Loucy (cell line): ENCODE results near the gene RPS6KA5.

Experiments used
- H2AFZ ChIP-seq: fragments of 200-600 bp; sonication (generic); 2 replicates; pipeline ENCODE4 v1.6.0; 2016; ENCODE audit warnings: antibody characterized with exemption, mild to moderate bottlenecking, low read length, moderate library complexity
- H3F3A ChIP-seq: fragments of 200-600 bp; 2 replicates; pipeline ENCODE4 v1.6.0; 2016; ENCODE audit warnings: antibody characterized with exemption, low read depth, mild to moderate bottlenecking
- H3K27me3 ChIP-seq: fragments of 200-600 bp; sonication (generic); 2 replicates; pipeline ENCODE4 v1.6.1; 2014; ENCODE audit warnings: low read length, mild to moderate bottlenecking; ENCODE audit not compliant: insufficient read depth, poor library complexity, severe bottlenecking
- H3K36me3 ChIP-seq: fragments of 200-600 bp; sonication (generic); 2 replicates; pipeline ENCODE4 v1.6.1; 2016; ENCODE audit warnings: low read length; ENCODE audit not compliant: insufficient read depth
- H3K4me1 ChIP-seq: fragments of 200-600 bp; sonication (generic); 2 replicates; pipeline ENCODE4 v1.5.1; 2014; ENCODE audit warnings: low read length, mild to moderate bottlenecking; ENCODE audit not compliant: insufficient read depth, poor library complexity, severe bottlenecking
- H3K4me2 ChIP-seq: fragments of 200-600 bp; sonication (generic); 2 replicates; pipeline ENCODE4 v1.6.0; 2014; ENCODE audit warnings: antibody characterized with exemption, low read length, low read depth, mild to moderate bottlenecking; ENCODE audit not compliant: poor library complexity, severe bottlenecking
- H3K4me3 ChIP-seq: fragments of 200-600 bp; sonication (generic); 2 replicates; pipeline ENCODE4 v1.5.1; 2014; ENCODE audit warnings: low read length, mild to moderate bottlenecking, mixed read lengths; ENCODE audit not compliant: poor library complexity, severe bottlenecking
- H3K79me2 ChIP-seq: fragments of 200-600 bp; sonication (generic); 2 replicates; pipeline ENCODE4 v1.6.1; 2014; ENCODE audit warnings: low read length; ENCODE audit not compliant: insufficient read depth
- H3K9ac ChIP-seq: fragments of 200-600 bp; sonication (generic); 2 replicates; pipeline ENCODE4 v1.6.0; 2014; ENCODE audit warnings: mild to moderate bottlenecking, low read depth, low read length, moderate library complexity; ENCODE audit not compliant: poor library complexity, severe bottlenecking
- H3K9me2 ChIP-seq: fragments of 200-600 bp; sonication (generic); replicated peaks from 2 replicates; pipeline ENCODE4 v1.6.1; 2016; ENCODE audit warnings: low read depth, low read length, mixed read lengths
- H3K9me3 ChIP-seq: fragments of 200-600 bp; sonication (generic); 2 replicates; pipeline ENCODE4 v1.6.1; 2014; ENCODE audit warnings: mild to moderate bottlenecking, antibody characterized with exemption, low read length, low read depth; ENCODE audit not compliant: insufficient read depth
- H4K20me1 ChIP-seq: fragments of 200-600 bp; sonication (generic); 2 replicates; pipeline ENCODE4 v1.6.0; 2014; ENCODE audit warnings: antibody characterized with exemption, low read length, mild to moderate bottlenecking; ENCODE audit not compliant: insufficient read depth, poor library complexity, severe bottlenecking
- EZH2phosphoT487 ChIP-seq: fragments of 200-600 bp; IDR thresholded peaks from 2 replicates; pipeline ENCODE4 v1.6.1; 2018; ENCODE audit warnings: antibody characterized with exemption, mild to moderate bottlenecking, moderate library complexity, borderline replicate concordance
- TF ChIP-seq, protein P1 (sequence below): fragments of 200-600 bp; sonication (generic); conservative IDR thresholded peaks from 2 replicates; pipeline ENCODE4 v1.5.1; 2014; ENCODE audit warnings: mild to moderate bottlenecking, antibody characterized with exemption, low read length

RPS6KA5 gene

DNA sequence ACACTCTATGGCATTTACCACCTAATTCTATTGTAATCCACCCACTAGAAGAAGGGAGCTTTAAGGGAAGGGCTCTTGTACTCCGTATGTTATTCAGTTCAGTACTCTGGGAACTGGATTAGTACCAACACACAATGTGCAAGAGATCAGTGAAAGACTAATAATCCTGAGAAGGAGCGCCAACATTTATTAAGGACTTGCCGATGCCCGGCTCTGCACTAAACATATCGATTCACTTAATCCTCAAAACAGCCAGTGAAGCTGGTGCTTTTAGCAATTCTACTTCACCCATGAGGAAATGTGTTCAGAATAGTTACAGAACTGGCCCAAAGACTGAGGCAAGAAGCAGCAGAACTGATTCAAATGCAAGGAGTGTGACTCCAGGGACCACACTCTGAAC is 80.9 kb downstream of the RPS6KA5 start:
- Histone ChIP-seq H3K4me2 (no peak overlapping the region), H3K4me3 (no peak overlapping the region), H3K79me2 (0 out of 2 replicates have a peak, but pooled peaks cover 8% of the 10 kb centered on the region), H4K20me1 (no peaks in the 10 kb centered on the region), H3K9me2 (no peaks in the 10 kb centered on the region), H3F3A (no peaks in the 10 kb centered on the region), H3K36me3 (peaks cover 30% of the 10 kb centered on the region; the same call in 1 of the 2 replicates), H3K9ac (no peak overlapping the region), H3K4me1 (no peaks in the 10 kb centered on the region), H2AFZ (no peak overlapping the region), H3K27me3 (no peaks in the 10 kb centered on the region), H3K9me3 (no peaks in the 10 kb centered on the region)
- TF ChIP-seq EZH2phosphoT487: no peak
- TF ChIP-seq, protein P1, sequence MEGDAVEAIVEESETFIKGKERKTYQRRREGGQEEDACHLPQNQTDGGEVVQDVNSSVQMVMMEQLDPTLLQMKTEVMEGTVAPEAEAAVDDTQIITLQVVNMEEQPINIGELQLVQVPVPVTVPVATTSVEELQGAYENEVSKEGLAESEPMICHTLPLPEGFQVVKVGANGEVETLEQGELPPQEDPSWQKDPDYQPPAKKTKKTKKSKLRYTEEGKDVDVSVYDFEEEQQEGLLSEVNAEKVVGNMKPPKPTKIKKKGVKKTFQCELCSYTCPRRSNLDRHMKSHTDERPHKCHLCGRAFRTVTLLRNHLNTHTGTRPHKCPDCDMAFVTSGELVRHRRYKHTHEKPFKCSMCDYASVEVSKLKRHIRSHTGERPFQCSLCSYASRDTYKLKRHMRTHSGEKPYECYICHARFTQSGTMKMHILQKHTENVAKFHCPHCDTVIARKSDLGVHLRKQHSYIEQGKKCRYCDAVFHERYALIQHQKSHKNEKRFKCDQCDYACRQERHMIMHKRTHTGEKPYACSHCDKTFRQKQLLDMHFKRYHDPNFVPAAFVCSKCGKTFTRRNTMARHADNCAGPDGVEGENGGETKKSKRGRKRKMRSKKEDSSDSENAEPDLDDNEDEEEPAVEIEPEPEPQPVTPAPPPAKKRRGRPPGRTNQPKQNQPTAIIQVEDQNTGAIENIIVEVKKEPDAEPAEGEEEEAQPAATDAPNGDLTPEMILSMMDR: no peak

DNA sequence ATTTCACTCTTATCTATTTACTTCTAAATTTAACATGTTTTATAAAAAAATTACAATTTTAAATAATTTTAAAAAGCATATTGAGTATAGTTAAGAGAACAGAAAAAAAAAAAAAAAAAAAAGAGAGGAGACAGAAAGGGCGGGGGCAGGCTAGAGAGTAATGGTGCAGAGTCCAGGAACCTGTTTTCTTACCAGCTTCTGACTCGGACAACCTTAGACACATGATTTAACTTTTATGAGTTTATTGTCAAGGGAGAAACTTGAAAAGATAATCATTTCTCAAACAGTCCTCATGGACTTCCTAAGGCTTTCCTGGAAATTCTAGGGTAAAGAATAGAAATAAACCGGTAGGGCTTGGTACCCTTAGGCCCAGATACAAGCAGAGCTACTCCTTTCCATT is 84.3 kb downstream of the RPS6KA5 start:
- Histone ChIP-seq H3K4me1 (no peaks in the 10 kb centered on the region), H3K9me2 (no peaks in the 10 kb centered on the region), H3F3A (no peaks in the 10 kb centered on the region), H3K27me3 (no peaks in the 10 kb centered on the region), H3K4me3 (no peak overlapping the region), H3K9me3 (no peaks in the 10 kb centered on the region), H3K4me2 (no peak overlapping the region), H2AFZ (no peak overlapping the region), H3K9ac (no peak overlapping the region), H3K36me3 (peaks cover 31% of the 10 kb centered on the region; the same call in 1 of the 2 replicates), H3K79me2 (peaks cover 13% of the 10 kb centered on the region; the same call in 1 of the 2 replicates), H4K20me1 (no peaks in the 10 kb centered on the region)
- TF ChIP-seq, protein P1: no peak
- TF ChIP-seq EZH2phosphoT487: no peak

GRCh38 chr14:90971687-90972086 is 88.8 kb downstream of the RPS6KA5 start:
- no peak for TF ChIP-seq EZH2phosphoT487
- TF ChIP-seq, protein P1: no peak
- H3K4me3 ChIP-seq: no peak overlapping the region

More at GRCh38 chr14:90971687-90972086, 88.8 kb downstream of the RPS6KA5 start:
- Histone ChIP-seq H3F3A (no peaks in the 10 kb centered on the region), H3K36me3 (peaks cover 22% of the 10 kb centered on the region; the same call in 1 of the 2 replicates), H2AFZ (no peak overlapping the region), H3K9me2 (no peaks in the 10 kb centered on the region), H3K4me1 (peaks cover 7% of the 10 kb centered on the region), H3K27me3 (no peaks in the 10 kb centered on the region), H3K9me3 (no peaks in the 10 kb centered on the region), H3K4me2 (no peak overlapping the region), H3K79me2 (peaks cover 24% of the 10 kb centered on the region; the same call in 1 of the 2 replicates), H3K9ac (no peak overlapping the region), H4K20me1 (no peaks in the 10 kb centered on the region)
